Subcutaneous adipose tissue (tissue), 4 donors: Measurements from ENCODE around the gene RNF145. TPM values are rescaled to one million over a fixed set of nuclear protein-coding genes. Genes with fewer than 3 reads are reported as not detected.

Experiments used
- CTCF ChIP-seq: fragments of 450-650 bp; IDR thresholded peaks from one replicate; pipeline ENCODE4 v1.5.1; 2016; ENCODE audit warnings: low read depth, mild to moderate bottlenecking, control low read depth, antibody characterized with exemption, moderate library complexity
- total RNA-seq, 4 donors: library from RNA; depleted of rRNA; stranded (reverse); fragments of >200 nt; gene quantifications; one replicate each; pipeline ENCODE4 v1.1.0, GENCODE V29; 2016

RNF145 gene, protein sequence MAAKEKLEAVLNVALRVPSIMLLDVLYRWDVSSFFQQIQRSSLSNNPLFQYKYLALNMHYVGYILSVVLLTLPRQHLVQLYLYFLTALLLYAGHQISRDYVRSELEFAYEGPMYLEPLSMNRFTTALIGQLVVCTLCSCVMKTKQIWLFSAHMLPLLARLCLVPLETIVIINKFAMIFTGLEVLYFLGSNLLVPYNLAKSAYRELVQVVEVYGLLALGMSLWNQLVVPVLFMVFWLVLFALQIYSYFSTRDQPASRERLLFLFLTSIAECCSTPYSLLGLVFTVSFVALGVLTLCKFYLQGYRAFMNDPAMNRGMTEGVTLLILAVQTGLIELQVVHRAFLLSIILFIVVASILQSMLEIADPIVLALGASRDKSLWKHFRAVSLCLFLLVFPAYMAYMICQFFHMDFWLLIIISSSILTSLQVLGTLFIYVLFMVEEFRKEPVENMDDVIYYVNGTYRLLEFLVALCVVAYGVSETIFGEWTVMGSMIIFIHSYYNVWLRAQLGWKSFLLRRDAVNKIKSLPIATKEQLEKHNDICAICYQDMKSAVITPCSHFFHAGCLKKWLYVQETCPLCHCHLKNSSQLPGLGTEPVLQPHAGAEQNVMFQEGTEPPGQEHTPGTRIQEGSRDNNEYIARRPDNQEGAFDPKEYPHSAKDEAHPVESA
- 10 to 100 TPM; 34.7 to 56.4 (median 48.2) TPM for total RNA-seq

DNA sequence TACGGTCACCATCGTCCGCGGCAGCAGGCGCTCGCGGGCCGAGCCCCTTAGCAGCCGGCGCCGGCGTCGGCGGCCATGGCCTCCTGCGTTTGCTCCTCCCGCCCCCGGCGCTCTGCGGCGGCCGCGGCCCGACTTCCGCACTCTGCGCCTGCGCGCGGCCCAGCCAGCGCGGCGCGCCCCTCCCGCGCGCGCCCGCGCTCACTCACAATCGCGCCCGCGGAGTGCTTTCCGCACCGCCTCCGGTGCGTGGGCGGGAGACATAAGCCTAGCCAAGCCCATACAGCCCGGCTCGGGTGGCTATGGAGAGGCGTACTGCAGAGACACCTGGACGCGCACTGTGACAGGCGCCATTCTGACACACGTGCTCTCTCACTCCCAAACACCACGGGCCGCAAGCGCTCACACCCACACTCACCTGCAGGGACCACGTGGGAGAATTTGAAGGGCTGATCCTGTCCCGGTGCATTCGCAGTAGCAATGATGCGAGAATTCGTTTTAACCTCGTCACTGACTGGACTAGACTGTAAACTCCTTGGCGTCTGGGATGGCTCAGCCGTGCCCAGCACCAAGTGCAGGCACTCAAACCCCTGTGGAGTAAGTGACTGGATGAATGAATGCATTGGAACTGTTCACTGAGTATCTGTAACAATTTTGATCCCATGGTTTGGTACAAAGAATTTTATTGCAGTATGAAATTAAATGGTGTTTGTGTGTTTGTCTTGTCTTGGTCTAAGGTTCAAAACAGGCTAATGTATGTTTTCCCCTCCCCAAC is at the start of gene RNF145:
TSS of gene RNF145 (minus strand) at position 116 of the 772 bp plus-strand sequence. CDS start 5,936 bp downstream, outside the sequence.
- no peak for TF ChIP-seq CTCF

DNA sequence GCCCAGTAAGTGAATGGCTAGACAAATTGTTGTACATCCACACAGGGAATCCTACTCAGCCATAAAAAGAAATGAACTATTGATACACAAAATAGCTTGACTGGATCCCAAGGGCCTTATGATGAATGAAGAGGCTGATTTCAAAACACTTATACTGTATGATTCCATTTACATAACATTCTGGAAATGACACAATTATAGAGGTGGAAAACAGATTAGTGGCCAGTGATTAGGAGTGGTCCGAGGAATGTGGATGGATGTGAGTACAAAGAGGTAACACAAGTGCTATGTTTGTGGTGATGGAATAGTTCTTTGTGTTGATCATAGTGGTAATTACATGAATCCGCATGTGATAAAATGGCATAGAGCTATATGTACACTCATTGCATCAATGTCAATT is 49.0 kb upstream of the RNF145 start:
- TF ChIP-seq CTCF: no peak

DNA sequence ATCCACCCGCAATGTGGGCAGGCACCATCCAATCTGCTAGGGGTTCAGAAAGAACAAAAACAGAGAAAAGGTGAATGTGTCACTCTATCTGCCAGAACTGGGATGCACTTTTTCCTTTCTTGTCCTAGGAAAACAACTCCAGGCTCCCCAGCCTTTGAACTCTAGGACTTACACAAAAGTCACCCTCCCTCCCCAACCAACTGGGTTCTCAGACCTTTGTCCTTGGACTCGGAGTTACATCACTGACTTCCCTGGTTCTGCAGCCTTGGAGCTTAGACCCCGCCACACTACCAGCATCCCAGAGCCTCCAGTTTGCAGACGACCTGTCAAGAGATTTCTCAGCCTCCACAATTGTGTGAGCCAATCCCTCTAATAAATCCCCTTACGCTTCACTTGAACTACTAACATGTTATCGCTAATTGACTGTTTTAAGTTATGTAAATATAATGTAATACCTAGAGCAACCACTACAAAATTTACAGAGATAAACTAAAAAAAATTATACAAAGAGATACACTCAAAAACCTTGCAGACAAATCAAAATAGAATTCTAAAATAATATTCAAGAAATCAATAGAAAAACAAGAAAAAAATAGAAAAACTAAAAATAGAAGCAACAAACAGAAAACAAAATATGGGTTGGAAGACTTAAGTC is 48.4 kb upstream of the RNF145 start:
- no peak for TF ChIP-seq CTCF

- TF ChIP-seq CTCF: no peak
Measured at GRCh38 chr5:159257007-159257406, 47.7 kb upstream of the RNF145 start.

GRCh38 chr5:159252195-159252594 is 42.8 kb upstream of the RNF145 start:
- no peak for TF ChIP-seq CTCF

GRCh38 chr5:159249158-159249557 is 39.8 kb upstream of the RNF145 start:
- no peak for TF ChIP-seq CTCF
